ENCODE data around the gene PLA2G4A. TPM values are rescaled to one million over a fixed set of nuclear protein-coding genes. Genes with fewer than 3 reads are reported as not detected.

The PLA2G4A gene
- total RNA-seq, 1 donor from 2014 or later, result 45.3 TPM

GRCh38 chr1:187027253-187027652 is 198.5 kb downstream of the PLA2G4A start:
- DNase-seq (ENCODE audit: low spot score), result no peak

GRCh38 chr1:187032316-187032981 is 203.7 kb downstream of the PLA2G4A start:
- no peak for DNase-seq (ENCODE audit: low spot score)

DNA sequence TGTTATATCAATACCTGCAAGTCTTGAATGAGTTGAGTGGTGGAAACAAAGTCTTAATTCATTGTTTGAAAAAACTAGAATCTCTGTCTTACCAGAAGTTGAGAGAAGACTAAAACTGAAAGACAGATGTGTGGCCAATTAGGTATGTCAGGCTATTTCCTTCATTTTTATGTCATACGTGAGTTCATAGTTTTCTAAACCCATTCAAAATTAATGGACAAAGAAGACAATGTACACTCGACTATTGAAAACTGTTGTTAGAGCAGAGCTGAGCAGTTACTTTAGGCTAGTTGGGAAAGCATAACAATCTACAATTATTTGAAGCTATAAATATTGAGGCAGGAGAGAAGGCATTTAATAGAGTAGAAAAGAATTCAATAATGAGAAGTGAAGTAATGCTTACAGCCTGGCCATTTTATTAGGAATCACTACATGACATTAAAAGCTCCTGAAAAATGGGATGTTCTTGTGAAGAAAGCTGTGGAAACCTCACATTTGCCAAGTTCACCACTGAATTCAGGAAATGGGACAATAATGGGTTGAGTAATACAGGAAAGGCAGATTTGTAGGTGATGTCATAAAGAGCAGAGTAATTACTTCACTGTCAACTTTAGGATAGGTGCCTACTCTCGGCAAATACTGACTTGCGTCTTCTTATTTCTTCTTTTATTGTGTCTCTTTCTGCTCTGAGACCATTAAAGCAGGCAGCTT is 204.4 kb downstream of the PLA2G4A start:
- no peak for DNase-seq (ENCODE audit: low spot score)

- DNase-seq (ENCODE audit: low spot score), result no peak
Measured at GRCh38 chr1:187033693-187034390, 205.1 kb downstream of the PLA2G4A start.

GRCh38 chr1:187034501-187034900 is 205.8 kb downstream of the PLA2G4A start:
- DNase-seq (ENCODE audit: low spot score), result no peak

DNA sequence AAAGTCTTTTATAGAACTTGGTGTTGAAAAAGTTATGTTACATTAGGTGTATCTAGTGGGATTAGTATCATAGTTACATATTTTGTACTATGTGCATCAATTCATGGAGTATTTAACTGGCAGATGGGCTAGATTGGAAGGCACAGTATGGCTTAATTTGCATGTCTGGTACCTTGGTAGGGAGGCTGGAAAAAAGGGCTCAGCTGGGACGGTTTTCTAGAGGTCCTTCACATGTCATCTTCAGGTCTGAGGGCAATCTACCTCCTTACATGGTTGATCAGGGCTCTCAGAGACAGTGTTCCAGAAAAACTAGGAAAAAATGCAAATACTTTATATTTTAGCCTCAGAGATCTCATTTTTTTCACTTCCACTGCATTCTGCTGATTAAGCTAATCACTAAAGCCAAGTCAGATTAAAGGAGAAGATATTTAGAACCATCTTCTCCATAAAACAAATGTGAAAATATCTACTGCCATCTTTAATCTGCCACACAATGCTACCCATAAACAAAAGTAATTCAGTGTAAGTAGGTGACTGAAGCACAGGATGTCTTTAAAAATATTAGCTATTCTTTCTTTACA is 209.3 kb downstream of the PLA2G4A start:
- no peak for DNase-seq (ENCODE audit: low spot score)

Other genes with a start within 250 kb of the PLA2G4A start
- gene PTGS2, start 148.5 kb upstream of the PLA2G4A start, total RNA-seq, result 16.0 TPM

Data from ureter (tissue), 1 donor.